ENCODE results near the gene MYH4. TPM values are rescaled to one million over a fixed set of nuclear protein-coding genes. Genes with fewer than 3 reads are reported as not detected.

MYH4 gene
- total and polyA plus RNA-seq, 2 donors (not counting 1 experiment from before 2014, with no cell fraction given), result not detected

DNA sequence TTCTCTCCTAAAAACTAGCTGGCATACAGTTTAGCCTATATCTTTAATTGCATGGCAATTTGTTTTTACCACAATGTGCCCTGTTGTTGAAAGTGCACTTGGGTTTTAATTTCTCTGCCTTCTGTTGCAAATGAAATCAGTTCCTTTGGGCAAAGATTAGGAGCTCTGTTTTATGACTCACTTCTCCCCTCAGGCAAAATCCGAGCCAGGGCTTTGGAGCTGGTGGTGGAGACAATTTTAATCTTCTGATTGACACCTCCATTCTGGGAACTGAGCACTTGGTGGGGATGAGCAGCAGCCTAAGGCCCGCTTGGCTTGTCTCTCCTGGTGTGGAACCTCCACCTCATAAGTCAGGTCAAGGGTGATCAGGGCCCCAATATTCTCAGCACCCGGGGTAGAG lies 34.3 kb downstream of the MYH4 start:
- no peak for ATAC-seq (ENCODE audit: low read depth)
- H3K9me3 ChIP-seq (ENCODE audit: control extremely low read depth in 1 of 3, control insufficient read depth in 2 of 3, insufficient read depth in 1 of 3, low read length in 2 of 3), result peaks cover 0 to 2% (median 1%) of the 10 kb centered on the region in 3 donors
- TF ChIP-seq, protein P1, sequence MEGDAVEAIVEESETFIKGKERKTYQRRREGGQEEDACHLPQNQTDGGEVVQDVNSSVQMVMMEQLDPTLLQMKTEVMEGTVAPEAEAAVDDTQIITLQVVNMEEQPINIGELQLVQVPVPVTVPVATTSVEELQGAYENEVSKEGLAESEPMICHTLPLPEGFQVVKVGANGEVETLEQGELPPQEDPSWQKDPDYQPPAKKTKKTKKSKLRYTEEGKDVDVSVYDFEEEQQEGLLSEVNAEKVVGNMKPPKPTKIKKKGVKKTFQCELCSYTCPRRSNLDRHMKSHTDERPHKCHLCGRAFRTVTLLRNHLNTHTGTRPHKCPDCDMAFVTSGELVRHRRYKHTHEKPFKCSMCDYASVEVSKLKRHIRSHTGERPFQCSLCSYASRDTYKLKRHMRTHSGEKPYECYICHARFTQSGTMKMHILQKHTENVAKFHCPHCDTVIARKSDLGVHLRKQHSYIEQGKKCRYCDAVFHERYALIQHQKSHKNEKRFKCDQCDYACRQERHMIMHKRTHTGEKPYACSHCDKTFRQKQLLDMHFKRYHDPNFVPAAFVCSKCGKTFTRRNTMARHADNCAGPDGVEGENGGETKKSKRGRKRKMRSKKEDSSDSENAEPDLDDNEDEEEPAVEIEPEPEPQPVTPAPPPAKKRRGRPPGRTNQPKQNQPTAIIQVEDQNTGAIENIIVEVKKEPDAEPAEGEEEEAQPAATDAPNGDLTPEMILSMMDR (IDR thresholded peaks at IDR 0.05), result no peak
- no peak for TF ChIP-seq EZH2 (IDR thresholded peaks at IDR 0.05; ENCODE audit: borderline replicate concordance, insufficient read depth, low read depth, low read length, poor library complexity, severe bottlenecking)
- H3K27me3 ChIP-seq (replicated peaks in 1 of 4; ENCODE audit: control extremely low read depth in 1 of 4, control insufficient read depth in 3 of 4, insufficient read depth in 4 of 4, low read length in 3 of 4), result peaks cover 0 to 7% (median 2%) of the 10 kb centered on the region in 4 experiments
- H3K9me3 Mint-ChIP-seq (ENCODE audit: insufficient read depth), result peaks cover 7% of the 10 kb centered on the region
- no peaks in the 10 kb centered on the region for H3K36me3 ChIP-seq (replicated peaks in 1 of 2; ENCODE audit: control extremely low read depth in 1 of 2, control insufficient read depth in 1 of 2, extremely low read depth in 1 of 2, insufficient read depth in 2 of 2, low read length in 1 of 2)
- intact Hi-C loops (cut with micrococcal nuclease), result no loop called here
- peaks cover 31% of the 10 kb centered on the region for H3K27me3 Mint-ChIP-seq
- H3K9ac ChIP-seq (ENCODE audit: low read length), result no peak overlapping the region
- no peak overlapping the region for H2AFZ ChIP-seq (ENCODE audit: insufficient read depth, low read depth, low read length, poor library complexity, severe bottlenecking)
- no peak overlapping the region for H3K27ac Mint-ChIP-seq
- no peak overlapping the region for H3K4me2 ChIP-seq (replicated peaks; ENCODE audit: low read depth, low read length, poor library complexity, severe bottlenecking)
- ChIA-PET POLR2A (no interaction called here), CTCF (no interaction called here)
- no peak overlapping the region for H3K27ac ChIP-seq (ENCODE audit: low read length in 2 of 2)
- DNase-seq, result no peak
- H3K79me2 ChIP-seq (ENCODE audit: control insufficient read depth, insufficient read depth, low read length), result no peaks in the 10 kb centered on the region
- H3K4me3 Mint-ChIP-seq, result no peak overlapping the region
- H4K20me1 ChIP-seq (ENCODE audit: control insufficient read depth, insufficient read depth, low read length, poor library complexity, severe bottlenecking), result no peaks in the 10 kb centered on the region
- 88% methylated on average over 1 of the region's 3 CpGs for WGBS (ENCODE audit: insufficient coverage)
- no peak overlapping the region for H3K4me3 ChIP-seq (ENCODE audit: control extremely low read depth in 1 of 5, extremely low read depth in 1 of 5, insufficient read depth in 1 of 5, low read depth in 2 of 5, low read length in 4 of 5)
- no peaks in the 10 kb centered on the region for H3K4me1 ChIP-seq (ENCODE audit: control insufficient read depth in 2 of 2, insufficient read depth in 2 of 2, low read length in 2 of 2)
- no peaks in the 10 kb centered on the region for H3K4me1 Mint-ChIP-seq

DNA sequence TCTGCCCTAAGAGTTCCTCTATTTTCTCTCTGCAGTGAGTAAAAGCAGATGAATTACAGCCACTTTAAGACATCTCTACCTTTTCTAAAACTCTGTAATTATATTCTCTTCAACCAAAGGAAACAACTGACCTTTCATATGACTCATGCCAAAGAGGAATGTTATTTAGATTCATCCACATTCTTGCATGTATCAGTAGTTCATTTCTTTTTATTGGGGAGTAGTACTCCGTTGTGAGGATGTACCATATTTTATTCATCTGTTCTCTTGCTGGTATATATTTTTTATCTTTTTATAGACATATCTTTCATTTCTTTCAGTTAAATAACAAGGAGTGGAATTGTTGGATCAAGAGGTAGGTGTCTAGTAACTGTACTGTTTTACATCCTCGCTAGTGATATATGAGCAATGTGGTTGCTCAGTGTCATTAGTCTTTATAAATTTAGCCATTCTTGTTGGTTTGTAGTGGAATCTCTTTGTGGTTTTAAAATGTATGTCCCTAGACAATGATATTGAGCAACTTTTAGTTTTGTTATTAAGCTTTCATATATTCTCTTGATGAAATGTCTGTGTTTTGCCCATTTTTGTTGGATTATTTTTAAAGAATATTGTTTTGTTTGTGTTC lies 39.8 kb downstream of the MYH4 start:
- Histone ChIP-seq H3K27me3 (replicated peaks in 1 of 4; ENCODE audit: control extremely low read depth in 1 of 4, control insufficient read depth in 3 of 4, insufficient read depth in 4 of 4, low read length in 3 of 4) (peaks cover 0 to 7% (median 0%) of the 10 kb centered on the region in 4 experiments), H3K9ac (ENCODE audit: low read length) (no peak overlapping the region), H4K20me1 (ENCODE audit: control insufficient read depth, insufficient read depth, low read length, poor library complexity, severe bottlenecking) (no peaks in the 10 kb centered on the region), H3K27ac (ENCODE audit: low read length in 2 of 2) (no peak overlapping the region), H3K4me1 (ENCODE audit: control insufficient read depth in 2 of 2, insufficient read depth in 2 of 2, low read length in 2 of 2) (no peaks in the 10 kb centered on the region), H3K4me3 (ENCODE audit: control extremely low read depth in 1 of 5, extremely low read depth in 1 of 5, insufficient read depth in 1 of 5, low read depth in 2 of 5, low read length in 4 of 5) (no peak overlapping the region), H3K9me3 (ENCODE audit: control extremely low read depth in 1 of 3, control insufficient read depth in 2 of 3, insufficient read depth in 1 of 3, low read length in 2 of 3) (peaks cover 0 to 2% (median 2%) of the 10 kb centered on the region in 3 donors), H3K36me3 (replicated peaks in 1 of 2; ENCODE audit: control extremely low read depth in 1 of 2, control insufficient read depth in 1 of 2, extremely low read depth in 1 of 2, insufficient read depth in 2 of 2, low read length in 1 of 2) (no peaks in the 10 kb centered on the region), H3K79me2 (ENCODE audit: control insufficient read depth, insufficient read depth, low read length) (no peaks in the 10 kb centered on the region), H3K4me2 (replicated peaks; ENCODE audit: low read depth, low read length, poor library complexity, severe bottlenecking) (no peak overlapping the region), H2AFZ (ENCODE audit: insufficient read depth, low read depth, low read length, poor library complexity, severe bottlenecking) (no peak overlapping the region)
- Mint-ChIP-seq H3K9me3 (ENCODE audit: insufficient read depth) (peaks cover 7% of the 10 kb centered on the region), H3K27ac (no peak overlapping the region), H3K4me1 (no peaks in the 10 kb centered on the region), H3K4me3 (no peak overlapping the region), H3K27me3 (peaks cover 19% of the 10 kb centered on the region)
- TF ChIP-seq, protein P1 (IDR thresholded peaks at IDR 0.05), result no peak
- TF ChIP-seq EZH2 (IDR thresholded peaks at IDR 0.05; ENCODE audit: borderline replicate concordance, insufficient read depth, low read depth, low read length, poor library complexity, severe bottlenecking), result no peak
- ChIA-PET CTCF (no interaction called here), POLR2A (no interaction called here)
- intact Hi-C loops (cut with micrococcal nuclease), result no loop called here
- 100% methylated on average over 1 of the region's 2 CpGs for WGBS (ENCODE audit: insufficient coverage)
- DNase-seq (no peak), ATAC-seq (ENCODE audit: low read depth) (no peak)
